ENCODE measurements around the gene ABCC11. TPM values are rescaled to one million over a fixed set of nuclear protein-coding genes. Genes with fewer than 3 reads are reported as not detected.

ABCC11 gene
- total RNA-seq, 1 donor from 2014 or later, result 0.72 TPM

DNA sequence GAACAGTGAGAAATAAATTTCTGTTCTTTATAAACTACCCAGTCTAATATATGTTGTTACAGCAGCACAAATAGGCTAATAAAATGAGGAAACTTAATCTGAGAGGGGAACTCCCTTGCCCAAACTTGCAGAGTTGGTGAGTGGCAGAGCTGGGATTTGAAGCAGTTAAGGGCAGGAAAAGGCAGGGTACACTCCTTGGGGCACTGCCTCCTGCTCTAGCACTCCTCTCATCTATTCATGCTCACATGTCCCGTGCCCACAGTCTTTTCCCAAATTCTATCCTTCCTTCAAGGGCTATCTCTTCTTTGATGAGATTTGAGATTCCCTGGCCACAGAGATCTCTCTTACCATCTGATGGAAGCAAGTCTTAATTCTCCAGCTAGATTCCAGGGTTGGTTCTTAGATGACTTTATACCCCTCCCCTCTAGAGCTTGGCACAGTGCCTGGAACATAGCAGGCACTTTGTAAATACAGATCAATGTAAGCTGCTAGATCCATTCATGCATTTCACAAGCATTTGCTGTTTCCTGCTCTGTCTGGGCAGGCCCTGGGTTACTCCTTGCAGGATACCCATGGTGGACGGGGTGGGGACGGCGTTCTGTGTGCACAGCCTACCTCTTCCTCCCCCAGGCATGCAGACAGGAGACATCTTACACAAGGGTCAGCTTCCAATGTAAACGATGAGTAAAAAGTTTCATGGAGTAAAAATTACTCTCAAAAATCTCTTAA, 52.3 kb downstream of the ABCC11 start:
- H3K36me3 Mint-ChIP-seq (ENCODE audit: low read depth, unreplicated experiment), result peaks cover 3% of the 10 kb centered on the region
- no peak overlapping the region for H3K27ac Mint-ChIP-seq (ENCODE audit: unreplicated experiment)
- H3K9me3 Mint-ChIP-seq (ENCODE audit: unreplicated experiment), result no peaks in the 10 kb centered on the region
- H3K4me3 Mint-ChIP-seq (ENCODE audit: unreplicated experiment), result no peak overlapping the region
- peaks cover 1% of the 10 kb centered on the region for H3K27me3 Mint-ChIP-seq (ENCODE audit: unreplicated experiment)
- TF ChIP-seq, protein P1, sequence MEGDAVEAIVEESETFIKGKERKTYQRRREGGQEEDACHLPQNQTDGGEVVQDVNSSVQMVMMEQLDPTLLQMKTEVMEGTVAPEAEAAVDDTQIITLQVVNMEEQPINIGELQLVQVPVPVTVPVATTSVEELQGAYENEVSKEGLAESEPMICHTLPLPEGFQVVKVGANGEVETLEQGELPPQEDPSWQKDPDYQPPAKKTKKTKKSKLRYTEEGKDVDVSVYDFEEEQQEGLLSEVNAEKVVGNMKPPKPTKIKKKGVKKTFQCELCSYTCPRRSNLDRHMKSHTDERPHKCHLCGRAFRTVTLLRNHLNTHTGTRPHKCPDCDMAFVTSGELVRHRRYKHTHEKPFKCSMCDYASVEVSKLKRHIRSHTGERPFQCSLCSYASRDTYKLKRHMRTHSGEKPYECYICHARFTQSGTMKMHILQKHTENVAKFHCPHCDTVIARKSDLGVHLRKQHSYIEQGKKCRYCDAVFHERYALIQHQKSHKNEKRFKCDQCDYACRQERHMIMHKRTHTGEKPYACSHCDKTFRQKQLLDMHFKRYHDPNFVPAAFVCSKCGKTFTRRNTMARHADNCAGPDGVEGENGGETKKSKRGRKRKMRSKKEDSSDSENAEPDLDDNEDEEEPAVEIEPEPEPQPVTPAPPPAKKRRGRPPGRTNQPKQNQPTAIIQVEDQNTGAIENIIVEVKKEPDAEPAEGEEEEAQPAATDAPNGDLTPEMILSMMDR (IDR thresholded peaks at IDR 0.05; ENCODE audit: unreplicated experiment), result no peak
- no peak for DNase-seq (ENCODE audit: low spot score)
- peaks cover 5% of the 10 kb centered on the region for H3K4me1 Mint-ChIP-seq (ENCODE audit: unreplicated experiment)

DNA sequence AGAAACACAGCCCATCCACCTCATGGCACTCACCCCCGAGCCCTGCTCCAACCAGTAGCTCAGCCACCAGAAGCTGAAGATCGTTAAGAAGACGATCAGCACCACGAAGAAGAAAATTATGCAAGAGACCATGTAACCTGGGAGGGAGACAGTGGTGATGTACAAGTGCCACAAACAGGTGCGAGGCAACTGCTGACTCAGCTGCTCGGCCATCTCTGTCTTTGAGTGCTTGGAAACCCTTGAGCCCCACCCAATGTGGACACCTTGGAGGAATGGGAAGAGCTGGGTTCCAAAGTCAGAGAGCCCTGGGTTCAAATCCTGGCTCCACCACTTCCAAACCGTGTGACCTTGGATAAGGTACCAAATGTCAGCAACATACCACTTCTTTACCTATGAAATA, 53.5 kb downstream of the ABCC11 start:
- Mint-ChIP-seq H3K36me3 (ENCODE audit: low read depth, unreplicated experiment) (peaks cover 3% of the 10 kb centered on the region), H3K27me3 (ENCODE audit: unreplicated experiment) (peaks cover 3% of the 10 kb centered on the region), H3K27ac (ENCODE audit: unreplicated experiment) (no peak overlapping the region), H3K4me1 (ENCODE audit: unreplicated experiment) (peaks cover 5% of the 10 kb centered on the region), H3K9me3 (ENCODE audit: unreplicated experiment) (no peaks in the 10 kb centered on the region), H3K4me3 (ENCODE audit: unreplicated experiment) (no peak overlapping the region)
- TF ChIP-seq, protein P1 (IDR thresholded peaks at IDR 0.05; ENCODE audit: unreplicated experiment), result no peak
- no peak for DNase-seq (ENCODE audit: low spot score)

DNA sequence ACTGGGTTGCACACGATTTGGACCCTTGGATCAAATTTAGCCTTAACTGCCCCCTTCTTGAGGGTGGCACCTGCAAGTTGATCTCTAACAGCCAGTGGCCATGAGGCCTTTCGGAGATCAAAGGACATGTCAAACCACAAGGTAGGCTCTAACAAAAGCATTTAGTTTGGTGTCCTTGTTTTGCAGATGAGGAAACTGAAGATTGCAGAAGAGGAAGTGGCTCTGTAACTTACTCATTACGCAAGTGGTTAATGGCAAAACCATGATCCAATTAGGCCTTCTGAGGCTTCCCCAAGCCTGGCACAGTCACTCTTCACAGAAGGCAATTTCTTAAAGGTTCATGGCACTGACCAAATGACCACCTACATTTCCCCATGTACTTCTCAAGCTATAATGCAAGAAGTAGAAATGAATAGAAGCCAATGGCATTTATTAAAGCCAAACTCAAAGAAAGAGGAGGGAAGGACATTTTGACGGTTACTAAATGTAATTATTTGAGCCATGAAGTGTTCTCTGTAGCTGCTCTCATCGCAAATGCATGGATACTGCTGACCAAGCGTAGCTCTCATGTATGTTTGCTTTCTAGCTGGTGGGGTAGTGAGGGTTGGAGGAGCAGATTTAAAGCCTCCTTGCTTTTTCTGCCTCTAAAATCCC, 58.8 kb downstream of the ABCC11 start:
- TF ChIP-seq, protein P1 (IDR thresholded peaks at IDR 0.05; ENCODE audit: unreplicated experiment), result no peak
- Mint-ChIP-seq H3K27ac (ENCODE audit: unreplicated experiment) (no peak overlapping the region), H3K36me3 (ENCODE audit: low read depth, unreplicated experiment) (no peaks in the 10 kb centered on the region), H3K27me3 (ENCODE audit: unreplicated experiment) (peaks cover 5% of the 10 kb centered on the region), H3K4me1 (ENCODE audit: unreplicated experiment) (peaks cover 3% of the 10 kb centered on the region), H3K4me3 (ENCODE audit: unreplicated experiment) (no peak overlapping the region), H3K9me3 (ENCODE audit: unreplicated experiment) (no peaks in the 10 kb centered on the region)
- DNase-seq (ENCODE audit: low spot score), result no peak

DNA sequence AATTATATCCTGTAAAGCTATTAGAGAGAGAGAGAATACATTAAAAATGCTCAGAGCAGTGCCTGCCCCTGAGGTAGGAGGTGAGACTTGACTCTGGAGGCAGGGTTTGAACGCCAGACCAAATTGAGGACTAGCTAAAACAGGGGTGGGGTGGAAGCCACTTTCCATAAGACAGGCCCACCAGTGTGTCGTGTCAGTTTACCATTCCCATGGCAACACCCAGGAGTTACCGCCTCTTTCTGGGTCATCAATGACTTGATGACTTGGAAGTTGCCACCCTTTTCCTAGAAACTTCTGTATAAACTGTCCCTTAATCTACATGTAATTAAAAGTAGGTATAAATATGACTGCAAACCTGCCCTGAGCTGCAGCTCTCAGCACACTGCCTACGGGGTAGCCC, 59.6 kb downstream of the ABCC11 start:
- Mint-ChIP-seq H3K9me3 (ENCODE audit: unreplicated experiment) (no peaks in the 10 kb centered on the region), H3K4me3 (ENCODE audit: unreplicated experiment) (no peak overlapping the region), H3K36me3 (ENCODE audit: low read depth, unreplicated experiment) (no peaks in the 10 kb centered on the region), H3K4me1 (ENCODE audit: unreplicated experiment) (peaks cover 3% of the 10 kb centered on the region), H3K27me3 (ENCODE audit: unreplicated experiment) (peaks cover 5% of the 10 kb centered on the region), H3K27ac (ENCODE audit: unreplicated experiment) (no peak overlapping the region)
- TF ChIP-seq, protein P1 (IDR thresholded peaks at IDR 0.05; ENCODE audit: unreplicated experiment), result no peak
- DNase-seq (ENCODE audit: low spot score), result no peak

DNA sequence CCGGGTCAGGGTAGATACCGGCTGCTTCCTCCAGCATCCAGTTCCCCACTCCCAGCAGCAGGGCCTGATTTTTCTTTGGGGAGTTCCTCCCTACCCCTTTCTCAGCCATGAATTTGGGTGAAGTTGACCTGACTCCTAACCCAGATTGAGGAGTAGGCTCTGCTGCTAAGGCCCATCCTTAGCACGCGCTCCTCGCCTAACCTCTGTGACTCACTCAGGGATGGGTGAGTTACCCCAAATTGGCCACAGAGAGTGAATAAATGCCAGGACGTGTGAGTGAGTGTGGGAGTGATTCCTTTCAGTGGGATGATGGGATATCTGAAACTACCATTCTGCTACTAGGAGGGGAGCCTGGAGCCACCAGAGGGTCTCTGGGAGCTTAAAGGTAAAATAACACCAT, 62.7 kb downstream of the ABCC11 start:
- H3K4me1 Mint-ChIP-seq (ENCODE audit: unreplicated experiment), result peaks cover 3% of the 10 kb centered on the region
- DNase-seq (ENCODE audit: low spot score), result no peak
- H3K4me3 Mint-ChIP-seq (ENCODE audit: unreplicated experiment), result no peak overlapping the region
- no peaks in the 10 kb centered on the region for H3K9me3 Mint-ChIP-seq (ENCODE audit: unreplicated experiment)
- H3K27ac Mint-ChIP-seq (ENCODE audit: unreplicated experiment), result no peak overlapping the region
- peaks cover 2% of the 10 kb centered on the region for H3K27me3 Mint-ChIP-seq (ENCODE audit: unreplicated experiment)
- TF ChIP-seq, protein P1 (IDR thresholded peaks at IDR 0.05; ENCODE audit: unreplicated experiment), result no peak
- H3K36me3 Mint-ChIP-seq (ENCODE audit: low read depth, unreplicated experiment), result no peaks in the 10 kb centered on the region

Measured in endothelial cell (in vitro differentiated cells).